Activated B cell treated with CpG ODN at 0.5 μM for 24 hours (primary cell): Measurements from ENCODE around the gene NDUFS4. TPM values are rescaled to one million over a fixed set of nuclear protein-coding genes. Genes with fewer than 3 reads are reported as not detected.

Source experiments
- ATAC-seq: fragments of 200-7000 bp; cut with Tn5 transposase; one replicate; pipeline ENCODE4 v1.10.0; 2021; ENCODE audit warnings: low read depth, mild to moderate bottlenecking, moderate library complexity
- CTCF ChIA-PET: fragments of 350-600 bp; sonication (Branson Sonifier 250); formaldehyde crosslinking; loops from one replicate; lab custom pipeline; 2021; ENCODE audit warnings: antibody characterized with exemption; lab: Charles Lee
- POLR2A ChIA-PET: fragments of 350-600 bp; sonication (Branson Sonifier 250); formaldehyde crosslinking; loops from one replicate; lab custom pipeline; 2021; ENCODE audit warnings: antibody characterized with exemption; lab: Charles Lee
- DNase-seq: peaks from one replicate; pipeline ENCODE4 v3.0.0; 2022
- H3K27ac Mint-ChIP-seq: one replicate; pipeline ENCODE4 v1.8.0; 2020; ENCODE audit warnings: mixed read lengths
- H3K27me3 Mint-ChIP-seq: one replicate; pipeline ENCODE4 v1.8.0; 2021; ENCODE audit warnings: mixed read lengths
- H3K36me3 Mint-ChIP-seq: one replicate; pipeline ENCODE4 v1.8.0; 2021; ENCODE audit warnings: low read depth, mixed read lengths
- H3K4me1 Mint-ChIP-seq: one replicate; pipeline ENCODE4 v1.8.0; 2021; ENCODE audit warnings: mixed read lengths
- H3K4me3 Mint-ChIP-seq: one replicate; pipeline ENCODE4 v1.8.0; 2020; ENCODE audit warnings: mild to moderate bottlenecking, mixed read lengths
- H3K9me3 Mint-ChIP-seq: one replicate; pipeline ENCODE4 v1.8.0; 2020; ENCODE audit warnings: mixed read lengths
- CTCF ChIP-seq: fragments of 200-600 bp; IDR thresholded peaks from one replicate; pipeline ENCODE4 v1.8.0; 2022; ENCODE audit warnings: antibody characterized with exemption, mild to moderate bottlenecking
- intact Hi-C: fragments of 100-400 bp; cut with micrococcal nuclease; formaldehyde crosslinking; loops from one replicate; pipeline ENCODE4 v1.15.1; 2024
- total RNA-seq: library from RNA; stranded (reverse); gene quantifications from 2 replicates; pipeline ENCODE4 v1.2.3, GENCODE V29; 2022

The NDUFS4 gene
- total RNA-seq, 1 donor from 2014 or later, result 35.6 TPM

- ATAC-seq (no peak), DNase-seq (no peak)
- ChIA-PET CTCF (no interaction called here), POLR2A (no interaction called here)
- Mint-ChIP-seq H3K27ac (no peak overlapping the region), H3K27me3 (no peaks in the 10 kb centered on the region), H3K9me3 (no peaks in the 10 kb centered on the region), H3K36me3 (peaks cover 4% of the 10 kb centered on the region), H3K4me1 (peaks cover 20% of the 10 kb centered on the region), H3K4me3 (no peak overlapping the region)
- TF ChIP-seq CTCF, result no peak
- intact Hi-C loops, result loop anchor here (10.0 kb wide), 2 partner anchors 464 to 656 kb away; partner anchors contain the start of gene MOCS2
These were observed 8.4 kb downstream of the NDUFS4 start for GRCh38 chr5:53568871-53569270.

- Mint-ChIP-seq H3K36me3 (peaks cover 4% of the 10 kb centered on the region), H3K4me1 (peaks cover 20% of the 10 kb centered on the region), H3K27me3 (no peaks in the 10 kb centered on the region), H3K27ac (no peak overlapping the region), H3K4me3 (no peak overlapping the region), H3K9me3 (no peaks in the 10 kb centered on the region)
- intact Hi-C loops, result loop anchor here (10.0 kb wide), 2 partner anchors 465 to 655 kb away; partner anchors contain the start of gene MOCS2
- ATAC-seq (no peak), DNase-seq (no peak)
- no peak for TF ChIP-seq CTCF
- POLR2A ChIA-PET, result no interaction called here
- CTCF ChIA-PET, result no interaction called here
These were observed 9.0 kb downstream of the NDUFS4 start for GRCh38 chr5:53569453-53569852.

- intact Hi-C loops, result no loop called here
- DNase-seq (no peak), ATAC-seq (no peak)
- TF ChIP-seq CTCF, result no peak
- Mint-ChIP-seq H3K36me3 (peaks cover 3% of the 10 kb centered on the region), H3K9me3 (no peaks in the 10 kb centered on the region), H3K27ac (no peak overlapping the region), H3K27me3 (no peaks in the 10 kb centered on the region), H3K4me1 (peaks cover 19% of the 10 kb centered on the region), H3K4me3 (no peak overlapping the region)
- POLR2A ChIA-PET, result no interaction called here
- CTCF ChIA-PET, result no interaction called here
These were observed 11.0 kb downstream of the NDUFS4 start for GRCh38 chr5:53571403-53571802.

GRCh38 chr5:53575101-53575500 lies 14.7 kb downstream of the NDUFS4 start:
- Mint-ChIP-seq H3K27ac (no peak overlapping the region), H3K4me3 (no peak overlapping the region), H3K9me3 (no peaks in the 10 kb centered on the region), H3K36me3 (no peaks in the 10 kb centered on the region), H3K4me1 (peaks cover 25% of the 10 kb centered on the region), H3K27me3 (no peaks in the 10 kb centered on the region)
- ChIA-PET CTCF (no interaction called here), POLR2A (no interaction called here)
- DNase-seq, result no peak
- no peak for TF ChIP-seq CTCF
- ATAC-seq, result no peak
- intact Hi-C loops, result no loop called here

- no peaks in the 10 kb centered on the region for H3K27me3 Mint-ChIP-seq
- ChIA-PET CTCF (no interaction called here), POLR2A (no interaction called here)
- H3K9me3 Mint-ChIP-seq, result no peaks in the 10 kb centered on the region
- H3K36me3 Mint-ChIP-seq, result peaks cover 5% of the 10 kb centered on the region
- DNase-seq (no peak), ATAC-seq (no peak)
- H3K4me1 Mint-ChIP-seq, result peaks cover 25% of the 10 kb centered on the region
- H3K27ac Mint-ChIP-seq, result no peak overlapping the region
- no peak overlapping the region for H3K4me3 Mint-ChIP-seq
- intact Hi-C loops, result no loop called here
- no peak for TF ChIP-seq CTCF
These were observed 15.4 kb downstream of the NDUFS4 start for GRCh38 chr5:53575831-53576230.
